Frontal cortex (tissue), 4 donors: Measurements from ENCODE around the gene SLC38A6. TPM values are rescaled to one million over a fixed set of nuclear protein-coding genes. Genes with fewer than 3 reads are reported as not detected.
"Not testable (repeated sequence)": the region's sequence is repeated elsewhere in the genome, so short reads cannot be mapped to it uniquely, and the experiment has no call there.

Source experiments
- DNase-seq, 2 donors: peaks; one replicate each; pipeline ENCODE4 v3.0.0; 2012; ENCODE audit warnings: low spot score in 2 of 2
- FAIRE-seq: peaks from 2 replicates; lab custom pipeline; 2012; peaks lifted over from hg19 to GRCh38; lab: Jason Lieb, UNC
- total RNA-seq: library from RNA; depleted of rRNA; stranded (reverse); fragments of >200 nt; gene quantifications from one replicate; pipeline ENCODE4 v1.2.3, GENCODE V29; 2014
- donor health status: control.
- donor health status: control.
- donor health status: control.

SLC38A6 gene
- total RNA-seq, 1 donor from 2014 or later, result 59.5 TPM

DNA sequence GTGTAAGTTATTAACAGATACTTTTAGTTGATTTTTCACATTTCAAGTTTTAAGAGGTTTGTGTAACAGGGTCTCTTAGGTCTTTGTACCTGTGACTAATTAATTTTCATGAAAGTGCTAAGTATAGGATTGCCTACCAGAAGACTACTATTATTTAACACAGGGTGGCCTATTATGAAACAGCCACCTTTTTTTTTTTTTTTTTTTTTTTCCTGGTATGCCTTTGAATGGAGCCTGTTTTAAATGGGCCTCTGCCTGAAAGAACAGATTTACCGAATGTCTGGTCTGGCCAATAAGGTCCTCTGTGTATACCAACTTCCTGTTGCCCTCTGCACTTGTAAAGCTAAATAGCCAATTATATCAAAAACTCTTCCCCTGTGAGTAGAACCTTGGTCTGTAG is 62.5 kb downstream of the SLC38A6 start:
- DNase-seq, result no peak
- no peak for FAIRE-seq

DNA sequence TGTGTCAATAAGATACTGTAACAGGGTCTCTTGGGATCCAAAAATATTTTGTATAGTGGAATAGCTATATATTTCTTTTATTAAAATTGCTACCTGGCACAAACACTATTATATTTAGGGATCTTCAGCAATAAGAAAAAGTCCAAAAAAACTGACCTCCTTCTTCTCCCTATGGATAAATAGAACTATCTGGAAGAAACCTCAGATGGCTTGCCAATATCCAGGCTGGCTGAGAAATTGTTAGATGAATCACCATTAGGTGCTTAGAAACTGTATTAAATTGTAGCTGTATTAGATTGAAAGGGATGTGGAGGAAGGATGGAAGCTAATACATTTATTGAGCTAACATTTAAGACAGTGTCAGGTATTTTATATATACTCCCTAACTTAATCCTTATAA is 66.0 kb downstream of the SLC38A6 start:
- peak; percentile 54 for FAIRE-seq
- DNase-seq, result no peak

DNA sequence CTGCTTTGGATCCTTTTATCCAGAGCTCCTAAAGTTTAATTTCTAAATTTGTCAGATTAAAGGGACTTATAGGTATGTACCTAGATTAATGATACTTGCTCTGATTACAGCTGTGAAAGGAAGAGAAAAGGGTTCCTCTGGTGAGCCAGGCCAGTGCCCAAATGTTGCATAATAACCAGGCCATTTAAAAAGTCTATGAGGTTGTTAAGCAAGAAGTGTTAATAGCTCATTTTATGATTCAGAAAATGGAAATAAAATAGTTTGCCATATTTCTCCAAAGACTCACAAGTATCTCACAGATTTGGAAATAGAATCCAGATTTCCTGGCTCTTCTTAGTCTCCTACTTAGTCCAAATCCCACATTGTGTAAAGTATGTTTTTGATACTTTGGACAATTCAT is 67.6 kb downstream of the SLC38A6 start:
- FAIRE-seq (no peak), DNase-seq (no peak)

DNA sequence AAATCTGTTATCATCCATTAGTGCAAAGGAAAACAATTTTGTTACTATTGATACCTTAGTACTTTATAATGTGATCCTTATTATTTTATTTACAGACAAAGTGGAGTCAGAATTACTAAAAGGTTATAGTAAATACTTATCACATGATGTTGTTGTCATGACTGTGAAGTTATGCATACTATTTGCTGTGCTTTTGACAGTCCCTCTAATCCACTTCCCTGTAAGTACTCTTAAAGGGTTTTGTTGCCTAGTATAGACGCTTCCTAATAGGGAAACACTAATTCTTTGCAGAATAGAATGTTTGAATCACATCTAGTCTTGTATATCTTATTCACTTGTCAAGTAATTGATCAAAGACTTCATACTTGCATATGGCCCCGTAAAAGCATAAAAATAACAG is 69.4 kb downstream of the SLC38A6 start:
- DNase-seq (no peak), FAIRE-seq (no peak)

DNA sequence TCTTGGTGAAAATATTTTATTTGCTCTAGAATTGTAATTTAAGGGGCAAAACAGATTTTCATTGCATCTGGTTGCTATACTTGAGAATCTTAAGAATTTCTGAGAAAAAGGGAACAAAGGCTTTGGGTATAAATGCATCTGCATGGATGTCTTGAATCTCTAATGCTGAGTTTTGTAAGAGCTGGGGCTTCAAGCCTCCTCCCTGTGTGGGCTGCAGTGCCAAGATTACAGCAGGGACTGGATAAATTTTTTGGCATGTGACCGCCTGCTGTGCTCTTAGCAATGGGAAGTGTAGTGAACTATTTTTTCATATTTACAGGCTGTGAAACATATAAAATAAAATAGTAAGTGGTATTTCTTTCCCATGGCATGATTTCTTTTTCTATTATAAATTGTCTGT is 70.0 kb downstream of the SLC38A6 start:
- no peak for DNase-seq
- FAIRE-seq, result no peak

DNA sequence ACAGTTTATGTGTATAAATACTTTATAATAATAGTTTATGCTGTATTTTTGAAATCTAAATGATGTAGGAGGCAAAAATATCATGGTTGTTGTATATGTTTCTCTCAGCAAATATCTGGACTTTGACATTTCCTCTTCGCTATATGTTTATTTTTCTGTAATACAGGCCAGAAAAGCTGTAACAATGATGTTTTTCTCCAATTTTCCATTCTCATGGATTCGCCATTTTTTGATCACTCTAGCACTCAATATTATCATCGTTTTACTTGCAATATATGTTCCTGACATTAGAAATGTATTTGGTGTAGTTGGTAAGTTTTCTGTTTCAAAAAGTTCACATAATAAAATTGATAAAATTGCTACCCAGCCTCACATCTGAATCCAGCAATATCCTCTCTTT is 70.6 kb downstream of the SLC38A6 start:
- DNase-seq (no peak), FAIRE-seq (no peak)

DNA sequence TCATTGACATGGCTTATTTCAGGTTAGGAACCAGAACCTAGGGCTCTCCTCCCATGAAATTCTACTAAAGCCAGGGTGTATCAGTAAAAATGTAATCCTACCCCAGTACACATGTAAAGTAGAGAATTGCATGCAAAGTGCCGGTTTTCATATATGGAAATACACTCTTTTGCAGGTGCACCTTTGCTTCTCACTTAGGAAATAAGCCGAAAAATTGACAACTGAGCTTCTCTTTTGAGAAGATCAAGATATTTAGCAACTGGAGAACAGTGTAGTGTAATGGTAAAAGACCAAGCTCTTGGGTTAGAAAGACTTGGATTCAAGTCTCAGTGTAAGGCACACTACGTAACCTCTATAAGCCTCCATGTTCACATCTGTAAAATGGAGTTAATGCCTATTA is 82.4 kb downstream of the SLC38A6 start:
- no peak for FAIRE-seq
- no peak for DNase-seq

DNA sequence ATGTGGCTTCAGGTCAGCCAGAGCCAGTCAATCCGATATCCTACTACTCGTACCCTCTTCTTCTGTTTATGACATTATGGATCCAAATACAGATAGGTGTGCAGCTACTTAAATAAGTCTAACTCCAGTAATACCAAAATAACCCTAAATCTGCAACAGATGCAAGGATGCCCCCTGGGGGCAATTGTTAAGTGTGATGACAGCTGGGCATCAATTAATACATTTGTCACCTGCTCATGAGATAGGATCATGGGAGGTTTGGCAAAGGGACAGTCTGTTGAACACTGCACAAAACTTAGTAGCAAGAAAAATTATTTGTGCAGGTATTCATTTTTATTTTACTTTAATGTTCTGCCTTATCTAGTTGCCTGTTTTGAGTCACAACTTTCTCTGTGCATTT is 83.2 kb downstream of the SLC38A6 start:
- FAIRE-seq (no peak), DNase-seq (no peak)

DNA sequence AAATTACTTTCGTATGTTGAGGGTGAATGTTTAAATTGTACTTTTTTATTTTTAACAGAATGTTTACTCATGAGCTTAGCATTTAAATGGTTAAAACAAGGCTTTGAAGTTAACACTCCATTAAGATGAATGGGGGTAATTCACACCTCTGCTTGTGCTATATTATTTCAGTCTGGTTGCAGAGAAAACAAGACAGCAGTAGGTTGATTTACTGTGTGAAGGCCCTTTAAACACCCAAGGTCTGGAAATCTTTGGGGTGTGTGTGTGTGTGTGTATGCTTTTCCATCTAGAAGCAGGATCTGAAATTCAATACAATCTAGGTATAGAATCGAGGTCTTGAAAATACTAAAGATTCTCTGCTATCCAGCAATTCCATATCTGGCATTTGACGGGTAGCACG is 83.8 kb downstream of the SLC38A6 start:
- no peak for DNase-seq
- no peak for FAIRE-seq

DNA sequence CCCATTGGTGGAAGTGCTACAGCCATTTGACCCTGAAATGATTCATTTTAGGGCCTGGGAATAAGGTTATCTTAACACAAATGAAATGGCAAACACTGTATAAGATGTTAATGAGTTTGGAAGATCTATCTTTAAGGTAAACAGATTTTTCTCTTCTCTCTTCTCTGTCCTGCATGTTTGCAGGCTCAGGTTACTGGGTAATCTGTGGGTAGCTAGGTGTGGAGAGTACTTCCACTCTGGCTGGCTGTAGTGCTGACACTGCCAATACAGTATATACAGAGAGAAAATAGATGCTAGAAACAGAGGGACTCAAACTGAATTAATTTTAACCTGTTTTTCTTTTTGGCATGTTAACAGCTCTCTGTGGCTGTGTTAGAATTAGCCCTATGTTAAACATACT is 84.6 kb downstream of the SLC38A6 start:
- no peak for DNase-seq
- no peak for FAIRE-seq

DNA sequence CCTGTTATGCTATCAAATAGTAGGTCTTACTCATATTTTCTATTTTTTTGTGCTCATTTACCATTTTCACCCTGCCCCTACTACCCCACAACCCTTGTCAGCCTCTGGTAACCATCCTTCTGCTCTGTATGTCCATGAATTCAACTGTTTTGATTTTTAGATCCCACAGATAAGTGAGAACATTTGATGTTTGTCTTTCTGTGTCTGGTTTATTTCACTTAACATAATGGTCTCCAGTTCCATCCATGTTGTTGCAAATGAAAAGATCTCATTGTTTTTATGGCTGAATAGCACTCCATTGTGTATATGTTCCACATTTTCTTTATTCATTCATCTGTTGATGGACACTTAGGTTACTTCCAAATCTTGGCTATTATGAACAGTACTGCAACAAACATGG is 91.4 kb downstream of the SLC38A6 start:
- not testable (repeated sequence) for FAIRE-seq, DNase-seq

DNA sequence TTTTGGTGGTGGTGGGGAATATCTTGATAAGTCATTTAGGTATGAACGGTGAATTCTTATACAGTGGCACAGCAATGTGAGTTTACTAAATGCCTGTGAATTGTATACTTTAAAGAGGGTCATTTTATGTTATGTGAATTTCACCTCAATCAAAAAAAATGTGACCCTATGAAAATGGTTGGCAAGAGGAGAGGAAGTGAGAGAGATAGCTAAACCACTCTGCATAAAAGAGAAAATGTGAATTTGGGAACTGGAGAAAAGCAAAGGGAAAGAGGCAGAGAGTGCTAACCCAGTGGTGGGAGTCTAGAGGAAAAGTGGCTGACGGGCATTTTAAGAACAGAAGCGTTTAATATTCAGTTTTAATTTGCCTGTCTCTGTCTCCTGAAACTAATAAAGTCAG is 93.8 kb downstream of the SLC38A6 start:
- FAIRE-seq, result no peak
- DNase-seq, result no peak

DNA sequence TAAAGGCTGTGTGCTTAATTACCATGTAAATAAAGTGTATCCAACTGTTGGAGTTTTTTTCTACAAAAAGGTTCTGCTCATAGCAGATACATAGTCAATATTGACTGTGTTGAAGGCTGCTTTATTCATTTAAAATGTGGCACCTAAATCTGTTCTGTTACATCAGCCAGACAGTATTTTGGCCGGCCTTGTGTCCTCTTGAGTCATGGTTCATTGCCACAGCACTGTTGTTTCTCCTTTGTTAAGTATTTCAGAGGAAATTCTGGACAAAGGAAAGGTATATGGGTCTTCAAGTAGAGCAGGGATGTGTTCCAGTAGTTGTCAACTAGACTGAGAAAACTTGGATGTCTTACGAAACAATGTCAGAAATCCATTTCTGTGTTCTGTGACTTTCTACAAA is 95.5 kb downstream of the SLC38A6 start:
- DNase-seq (no peak), FAIRE-seq (no peak)

DNA sequence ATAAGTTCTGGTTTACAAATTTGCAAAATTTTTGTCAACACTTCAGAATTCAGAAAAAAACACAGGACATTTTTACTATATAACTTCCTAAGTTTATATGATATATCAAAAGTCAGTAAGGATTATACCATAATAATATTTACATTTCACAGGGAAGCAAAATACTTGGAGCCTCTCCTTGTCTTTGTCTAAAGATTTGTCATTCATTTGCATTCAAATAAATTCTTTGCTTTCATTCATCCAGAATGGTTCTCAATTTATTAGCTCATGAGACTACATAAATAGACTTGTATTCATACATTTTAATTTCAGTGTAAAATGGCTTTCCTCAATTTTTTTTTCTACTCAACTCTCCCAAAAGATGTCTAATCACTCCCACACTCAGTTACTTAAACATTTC is 96.4 kb downstream of the SLC38A6 start:
- FAIRE-seq (no peak), DNase-seq (no peak)

DNA sequence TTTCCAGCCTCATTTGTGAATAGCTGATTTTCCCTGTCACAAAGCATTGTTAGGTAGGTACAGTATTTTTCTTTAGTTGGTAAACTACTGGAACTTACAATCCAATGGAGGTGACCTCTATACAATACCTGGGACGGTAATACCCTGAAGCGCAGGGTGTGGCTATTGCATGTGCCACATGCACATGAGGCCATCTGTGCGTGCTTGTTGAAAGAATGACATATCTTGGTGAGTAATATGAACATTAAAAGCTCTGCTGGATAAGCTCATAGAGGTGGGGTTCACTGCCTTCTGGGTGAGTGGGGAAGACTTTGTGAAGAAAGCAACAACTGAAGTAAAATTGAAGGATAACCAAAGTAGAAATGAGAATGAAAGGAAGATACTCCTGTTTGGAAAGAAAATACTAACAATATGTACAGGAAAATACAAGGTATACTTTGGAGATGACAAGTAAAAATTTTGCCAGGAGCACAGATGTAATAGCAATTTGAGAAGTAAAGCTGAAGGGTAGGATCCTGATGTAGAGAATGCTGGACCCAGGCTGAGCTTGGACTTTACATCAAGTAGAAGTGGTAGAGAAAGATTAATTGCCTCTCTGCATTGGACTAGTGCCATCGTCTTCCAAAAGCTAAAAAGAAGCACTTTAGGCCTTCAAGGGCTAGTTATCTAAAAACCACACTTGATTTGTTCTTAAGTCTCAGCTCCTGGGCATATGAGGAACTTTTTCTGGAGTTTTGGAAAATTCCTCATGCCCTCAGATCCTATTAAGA is 97.1 kb downstream of the SLC38A6 start:
- DNase-seq (no peak), FAIRE-seq (no peak)

DNA sequence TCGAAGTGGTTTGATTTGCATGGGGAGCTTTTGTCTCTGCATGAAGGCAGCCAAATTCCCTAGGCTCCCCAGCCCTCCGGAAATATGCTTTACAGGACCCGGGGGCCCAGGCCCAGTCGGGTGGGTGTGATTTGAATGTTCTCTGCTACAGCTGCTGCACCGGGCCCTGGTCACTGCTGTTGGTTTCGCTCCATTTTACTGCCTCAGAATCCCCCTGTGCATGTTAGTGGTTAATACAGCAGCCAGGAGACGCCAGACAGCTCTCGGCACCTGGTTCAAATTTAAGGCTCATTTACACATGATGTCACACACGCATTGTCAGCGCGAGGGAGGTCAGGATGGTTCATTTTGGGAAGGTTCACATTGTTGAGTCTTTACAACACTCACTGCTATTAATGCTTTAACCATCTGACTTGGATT is 99.6 kb downstream of the SLC38A6 start:
- DNase-seq, result no peak
- FAIRE-seq, result no peak

DNA sequence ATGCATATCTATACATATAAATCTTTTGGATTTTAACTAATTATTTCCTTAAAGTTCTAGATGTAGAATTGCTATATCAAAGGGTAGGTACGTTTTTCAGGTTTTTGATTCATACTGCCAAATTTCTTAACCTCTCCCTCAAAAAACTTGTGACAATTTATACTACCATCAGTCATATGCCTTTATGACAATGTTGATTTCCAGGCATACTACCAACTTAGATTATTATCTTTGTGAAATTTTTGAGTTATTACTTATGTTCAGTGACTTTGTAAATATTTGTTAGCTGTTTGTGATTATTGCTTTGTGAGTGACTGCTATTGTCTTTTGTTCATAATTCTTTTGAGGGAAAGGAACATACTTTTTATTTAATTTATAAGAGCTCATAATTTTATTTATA is 107.0 kb downstream of the SLC38A6 start:
- DNase-seq, result no peak
- no peak for FAIRE-seq

DNA sequence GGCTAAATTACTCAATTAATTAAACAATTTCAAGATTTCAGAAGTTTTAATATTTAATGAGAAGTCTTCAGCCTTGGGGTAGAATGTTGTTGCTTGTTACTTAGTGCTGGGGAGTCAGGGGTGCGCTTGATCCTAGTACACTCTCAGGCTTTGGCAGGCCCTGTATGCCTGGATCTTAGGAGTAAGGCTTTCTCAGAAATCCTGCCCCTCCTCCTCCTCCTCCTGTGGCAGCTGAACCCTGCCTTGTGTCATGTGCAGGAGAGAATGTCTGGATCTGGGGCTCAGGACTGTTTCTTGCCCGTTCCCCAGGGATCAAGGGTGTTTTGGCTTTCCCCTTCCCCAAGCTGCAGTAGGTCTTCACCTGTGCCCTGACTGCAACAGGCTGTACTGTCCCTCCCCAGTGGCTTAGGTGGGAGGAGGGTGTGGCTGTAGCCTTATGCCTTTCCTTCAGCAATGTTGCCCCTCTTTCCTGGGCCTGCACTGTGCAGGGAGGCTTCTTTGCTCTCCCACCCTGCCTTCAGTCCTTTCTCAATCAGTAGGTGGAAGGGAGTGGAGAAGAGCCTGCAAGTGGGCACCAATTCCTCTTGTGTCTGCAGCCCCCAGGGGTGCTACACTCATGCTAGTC is 108.2 kb downstream of the SLC38A6 start:
- DNase-seq (no peak), FAIRE-seq (no peak)

DNA sequence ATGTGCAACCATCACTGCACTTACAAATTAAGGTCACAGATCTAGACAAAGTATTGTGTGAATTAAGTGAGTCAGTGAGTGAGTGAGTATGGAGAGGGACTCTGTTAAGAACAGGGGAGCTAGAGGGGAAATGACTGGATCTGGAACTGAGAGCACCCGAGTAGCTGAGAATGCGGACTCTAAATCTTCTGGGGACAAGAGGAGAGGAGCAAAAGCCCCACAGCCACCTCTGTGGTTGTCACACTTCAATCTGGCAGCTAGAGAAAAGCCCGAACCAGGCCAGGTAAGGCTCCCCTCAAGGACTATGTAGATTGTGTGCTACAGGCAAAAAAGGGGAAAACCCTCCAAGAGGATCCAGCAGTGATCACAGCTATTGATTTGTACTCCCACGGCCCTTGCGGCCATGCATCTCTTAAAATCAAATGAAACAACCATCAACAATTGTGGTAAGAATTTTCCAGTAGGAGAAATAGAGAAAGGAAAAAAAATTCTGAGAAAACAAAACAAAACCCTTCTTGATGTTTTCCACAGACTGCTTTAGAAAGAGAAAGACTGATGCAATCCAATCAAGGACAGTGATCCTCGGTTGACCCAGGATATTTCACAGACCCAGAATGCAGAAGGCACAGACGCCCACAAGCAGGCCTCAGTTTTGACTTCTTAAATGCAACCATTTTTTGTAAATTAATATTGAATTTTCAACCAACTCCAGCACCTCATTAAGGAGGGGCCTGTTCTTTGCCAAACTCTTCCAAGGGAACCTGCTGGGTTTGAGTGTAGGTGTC is 109.6 kb downstream of the SLC38A6 start:
- FAIRE-seq, result no peak
- no peak for DNase-seq

DNA sequence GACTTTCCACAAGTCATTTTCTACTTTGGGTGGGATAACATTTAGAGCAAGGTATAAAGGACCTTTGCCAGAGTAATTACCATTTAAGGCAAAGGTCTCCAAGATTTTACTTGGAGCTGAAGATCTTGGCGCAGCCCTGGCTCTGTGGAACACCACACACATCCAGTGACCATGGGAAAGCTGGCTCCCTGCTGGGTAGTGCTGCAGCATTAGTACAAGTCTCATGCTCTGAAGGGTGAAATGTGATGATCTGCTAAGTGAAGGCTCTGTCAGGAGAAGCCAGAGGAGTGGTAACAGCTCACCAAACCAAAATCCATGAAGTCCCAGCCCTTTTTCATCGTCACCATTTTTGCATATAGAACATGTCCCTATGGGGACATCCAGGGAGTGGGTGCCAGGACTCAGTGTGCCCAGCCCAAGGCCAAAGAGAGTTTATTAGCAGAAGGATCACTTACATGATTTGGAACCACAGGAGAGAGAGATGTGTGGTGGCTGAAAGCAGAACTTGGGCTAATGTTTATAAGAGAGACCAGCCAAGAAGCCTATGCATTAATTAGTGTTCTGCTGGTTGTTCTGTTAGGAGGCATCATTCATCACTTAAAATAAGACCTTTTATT is 110.7 kb downstream of the SLC38A6 start:
- DNase-seq (no peak), FAIRE-seq (no peak)

DNA sequence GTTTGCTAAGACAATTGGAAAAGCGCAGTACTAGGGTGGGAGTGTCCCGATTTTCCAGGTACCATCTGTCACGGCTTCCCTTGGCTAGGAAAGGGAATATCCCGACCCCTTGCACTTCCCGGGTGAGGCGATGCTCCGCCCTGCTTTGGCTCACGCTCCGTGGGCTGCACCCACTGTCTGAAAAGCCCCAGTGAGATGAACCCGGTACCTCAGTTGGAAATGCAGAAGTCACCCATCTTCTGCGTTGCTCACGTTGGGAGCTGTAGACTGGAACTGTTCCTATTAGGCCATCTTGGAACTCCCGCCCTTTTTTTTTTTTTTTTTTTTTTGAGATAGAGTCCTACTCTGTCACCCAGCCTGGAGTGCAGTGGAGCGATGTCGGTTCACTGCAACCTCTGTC is 117.1 kb downstream of the SLC38A6 start:
- FAIRE-seq, DNase-seq: not testable (repeated sequence)
